DND-41 (cell line): ENCODE data around the gene CLDN14.

ENCODE experiments used
- ATAC-seq: fragments of 200-7000 bp; cut with Tn5 transposase; 3 replicates; pipeline ENCODE4 v1.9.1; 2021; ENCODE audit warnings: low read depth; ENCODE audit not compliant: insufficient read depth
- DNase-seq: peaks from one replicate; pipeline ENCODE4 v3.0.0-alpha.2; 2020
- H2AFZ ChIP-seq: 2 replicates; pipeline ENCODE4 v1.6.0; 2012; ENCODE audit warnings: low read depth, low read length
- H3K27ac ChIP-seq: 2 replicates; pipeline ENCODE4 v1.5.1; 2012; ENCODE audit warnings: low read length, inconsistent platforms
- H3K27me3 ChIP-seq: fragments of 200-600 bp; sonication (generic); 2 replicates; pipeline ENCODE4 v1.6.0; 2012; ENCODE audit warnings: low read length, mild to moderate bottlenecking, inconsistent platforms; ENCODE audit not compliant: insufficient read depth, poor library complexity
- H3K36me3 ChIP-seq: 2 replicates; pipeline ENCODE4 v1.5.1; 2012; ENCODE audit warnings: low read length, inconsistent platforms; ENCODE audit not compliant: insufficient read depth
- H3K4me1 ChIP-seq: 2 replicates; pipeline ENCODE4 v1.5.1; 2012; ENCODE audit warnings: mild to moderate bottlenecking, low read length; ENCODE audit not compliant: insufficient read depth
- H3K4me2 ChIP-seq: 2 replicates; pipeline ENCODE4 v1.6.0; 2012; ENCODE audit warnings: mild to moderate bottlenecking, moderate library complexity, low read length, inconsistent platforms; ENCODE audit not compliant: insufficient read depth
- H3K4me3 ChIP-seq, 2 experiments: fragments of 200-600 bp in 1 of 2; shearing (Covaris generic) in 1 of 2; 2 replicates each; pipeline ENCODE4 v1.5.1; 2012 to 2016; ENCODE audit warnings: inconsistent platforms in 2 of 2, low read length in 2 of 2, mild to moderate bottlenecking in 2 of 2, low read depth in 1 of 2, moderate library complexity in 1 of 2
- H3K79me2 ChIP-seq: 2 replicates; pipeline ENCODE4 v1.6.0; 2012; ENCODE audit warnings: low read length, inconsistent platforms; ENCODE audit not compliant: insufficient read depth
- H3K9ac ChIP-seq: 2 replicates; pipeline ENCODE4 v1.6.0; 2012; ENCODE audit warnings: low read depth, mild to moderate bottlenecking, inconsistent platforms, low read length, moderate library complexity
- H3K9me3 ChIP-seq: 2 replicates; pipeline ENCODE4 v1.5.1; 2012; ENCODE audit warnings: low read length, moderate library complexity, mild to moderate bottlenecking, inconsistent platforms; ENCODE audit not compliant: insufficient read depth, severe bottlenecking
- H4K20me1 ChIP-seq: 2 replicates; pipeline ENCODE4 v1.6.0; 2012; ENCODE audit warnings: low read length; ENCODE audit not compliant: insufficient read depth
- EZH2 ChIP-seq: IDR thresholded peaks from 3 replicates; pipeline ENCODE4 v1.6.1; 2012; ENCODE audit warnings: borderline replicate concordance, low read depth, mild to moderate bottlenecking, moderate library complexity, low read length, inconsistent platforms; ENCODE audit not compliant: severe bottlenecking
- TF ChIP-seq, protein P1 (sequence below): IDR thresholded peaks from 2 replicates; pipeline ENCODE4 v1.5.1; 2012; ENCODE audit warnings: borderline replicate concordance, low read length, moderate library complexity, mild to moderate bottlenecking; ENCODE audit not compliant: poor library complexity, severe bottlenecking; ENCODE audit errors: extremely low read depth

The CLDN14 gene

DNA sequence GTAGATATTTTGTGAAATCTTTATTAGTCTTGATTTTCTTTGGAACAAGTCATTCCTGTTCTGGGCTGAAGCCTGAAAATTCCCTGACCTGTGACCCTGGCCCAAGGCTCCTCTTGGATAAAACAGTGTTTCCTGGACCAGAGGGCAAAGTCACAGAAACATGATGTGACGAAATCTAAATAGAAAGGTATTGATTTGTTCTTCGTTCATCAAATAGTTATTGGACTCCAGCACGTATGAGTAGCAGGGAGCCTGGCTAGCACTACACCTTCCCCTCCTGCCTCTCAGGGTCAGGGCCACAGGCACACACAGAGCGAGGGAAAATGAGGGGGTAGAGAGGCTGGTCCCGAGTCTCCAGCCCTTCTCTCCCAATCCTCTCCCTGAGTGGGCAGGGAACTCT is 1.7 kb upstream of the CLDN14 start:
- H3K27me3 ChIP-seq = no peaks in the 10 kb centered on the region
- TF ChIP-seq, protein P1, sequence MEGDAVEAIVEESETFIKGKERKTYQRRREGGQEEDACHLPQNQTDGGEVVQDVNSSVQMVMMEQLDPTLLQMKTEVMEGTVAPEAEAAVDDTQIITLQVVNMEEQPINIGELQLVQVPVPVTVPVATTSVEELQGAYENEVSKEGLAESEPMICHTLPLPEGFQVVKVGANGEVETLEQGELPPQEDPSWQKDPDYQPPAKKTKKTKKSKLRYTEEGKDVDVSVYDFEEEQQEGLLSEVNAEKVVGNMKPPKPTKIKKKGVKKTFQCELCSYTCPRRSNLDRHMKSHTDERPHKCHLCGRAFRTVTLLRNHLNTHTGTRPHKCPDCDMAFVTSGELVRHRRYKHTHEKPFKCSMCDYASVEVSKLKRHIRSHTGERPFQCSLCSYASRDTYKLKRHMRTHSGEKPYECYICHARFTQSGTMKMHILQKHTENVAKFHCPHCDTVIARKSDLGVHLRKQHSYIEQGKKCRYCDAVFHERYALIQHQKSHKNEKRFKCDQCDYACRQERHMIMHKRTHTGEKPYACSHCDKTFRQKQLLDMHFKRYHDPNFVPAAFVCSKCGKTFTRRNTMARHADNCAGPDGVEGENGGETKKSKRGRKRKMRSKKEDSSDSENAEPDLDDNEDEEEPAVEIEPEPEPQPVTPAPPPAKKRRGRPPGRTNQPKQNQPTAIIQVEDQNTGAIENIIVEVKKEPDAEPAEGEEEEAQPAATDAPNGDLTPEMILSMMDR = no peak
- no peak for TF ChIP-seq EZH2
- H3K4me3 ChIP-seq = no peak overlapping the region
- no peaks in the 10 kb centered on the region for H3K9me3 ChIP-seq
- H2AFZ ChIP-seq = no peak overlapping the region
- H4K20me1 ChIP-seq = no peaks in the 10 kb centered on the region
- no peaks in the 10 kb centered on the region for H3K36me3 ChIP-seq
- H3K9ac ChIP-seq = no peak overlapping the region
- DNase-seq = no peak
- no peaks in the 10 kb centered on the region for H3K79me2 ChIP-seq
- no peaks in the 10 kb centered on the region for H3K4me1 ChIP-seq
- H3K27ac ChIP-seq = no peak overlapping the region
- no peak overlapping the region for H3K4me2 ChIP-seq
- no peak for ATAC-seq

DNA sequence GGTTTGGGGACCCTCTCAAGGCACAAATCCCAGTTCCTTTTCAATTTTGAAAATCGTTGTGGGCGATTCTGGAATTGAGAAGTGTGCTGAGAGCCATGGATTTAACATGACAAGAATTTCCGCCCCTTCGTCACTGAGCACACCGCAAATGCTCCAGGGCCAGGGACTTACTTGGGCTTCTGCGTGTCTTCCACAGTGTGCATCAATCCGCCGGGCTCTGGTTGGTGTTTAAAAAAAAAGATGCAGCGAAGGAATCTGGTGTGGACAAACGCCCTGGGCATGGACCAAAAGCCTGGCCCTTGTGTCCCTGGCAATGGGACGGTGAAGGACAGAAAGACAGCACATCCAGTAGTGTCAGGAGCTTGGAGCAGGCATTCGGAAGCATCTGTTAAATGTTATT is 696 bp upstream of the CLDN14 start:
- Histone ChIP-seq H3K36me3 (no peaks in the 10 kb centered on the region), H3K4me2 (no peak overlapping the region), H2AFZ (no peak overlapping the region), H4K20me1 (no peaks in the 10 kb centered on the region), H3K9ac (no peak overlapping the region), H3K79me2 (no peaks in the 10 kb centered on the region), H3K27ac (no peak overlapping the region), H3K9me3 (no peaks in the 10 kb centered on the region), H3K4me3 (no peak overlapping the region), H3K27me3 (no peaks in the 10 kb centered on the region), H3K4me1 (no peaks in the 10 kb centered on the region)
- ATAC-seq (no peak), DNase-seq (no peak)
- TF ChIP-seq, protein P1 = no peak
- TF ChIP-seq EZH2 = no peak

DNA sequence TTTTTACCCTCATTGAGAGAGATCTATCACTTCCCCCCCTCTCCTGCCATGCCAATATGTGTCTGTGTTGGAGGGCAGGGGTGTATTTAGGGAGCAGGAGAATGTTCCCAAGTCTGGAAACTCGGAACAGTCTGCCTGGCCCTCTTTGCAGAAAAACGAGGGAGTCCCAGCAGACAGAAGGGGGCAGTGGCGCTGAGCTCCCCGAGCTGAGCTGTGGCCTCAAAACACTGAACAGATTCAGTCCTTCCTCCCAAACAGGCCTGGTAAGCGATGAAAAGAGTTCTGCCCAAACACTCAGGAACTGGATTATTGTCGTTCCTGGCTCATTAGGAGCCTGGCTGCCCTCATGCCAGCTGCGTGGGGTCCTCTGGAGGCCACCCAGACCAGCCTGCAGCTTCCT is 981 bp downstream of the CLDN14 start:
- Histone ChIP-seq H3K4me3 (no peak overlapping the region), H2AFZ (no peak overlapping the region), H3K36me3 (no peaks in the 10 kb centered on the region), H3K27ac (no peak overlapping the region), H3K4me1 (no peaks in the 10 kb centered on the region), H3K9me3 (no peaks in the 10 kb centered on the region), H4K20me1 (no peaks in the 10 kb centered on the region), H3K27me3 (no peaks in the 10 kb centered on the region), H3K4me2 (no peak overlapping the region), H3K79me2 (no peaks in the 10 kb centered on the region), H3K9ac (no peak overlapping the region)
- DNase-seq (no peak), ATAC-seq (no peak)
- TF ChIP-seq, protein P1 = peak; percentile 6
- no peak for TF ChIP-seq EZH2

DNA sequence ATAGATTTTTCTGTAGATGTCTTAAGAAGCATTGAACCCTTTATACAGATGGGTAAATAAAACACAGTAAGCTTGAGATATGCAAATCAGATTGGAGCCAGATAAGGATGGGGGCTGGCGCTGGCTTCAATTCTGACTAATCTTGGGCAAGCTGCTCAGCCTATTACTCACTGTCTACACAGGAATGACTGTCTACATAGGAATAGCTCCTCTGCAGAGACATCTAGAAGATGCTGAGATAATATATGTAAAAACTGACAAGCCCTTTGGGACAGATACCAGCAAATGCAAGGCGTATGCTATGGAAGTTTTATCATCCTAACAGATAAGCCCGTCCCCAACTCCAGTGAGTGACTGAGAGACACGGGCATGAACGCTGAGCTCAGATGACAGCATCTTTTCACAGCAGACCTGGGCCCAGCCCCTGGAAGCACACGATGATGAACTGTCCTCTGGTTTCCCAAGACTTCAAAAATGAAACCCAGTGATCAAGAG is 1.7 kb downstream of the CLDN14 start:
- Histone ChIP-seq H3K27ac (no peak overlapping the region), H3K4me1 (no peaks in the 10 kb centered on the region), H3K27me3 (no peaks in the 10 kb centered on the region), H3K9ac (no peak overlapping the region), H3K4me3 (no peak overlapping the region), H3K79me2 (no peaks in the 10 kb centered on the region), H3K4me2 (no peak overlapping the region), H3K36me3 (no peaks in the 10 kb centered on the region), H2AFZ (no peak overlapping the region), H3K9me3 (no peaks in the 10 kb centered on the region), H4K20me1 (no peaks in the 10 kb centered on the region)
- no peak for ATAC-seq
- DNase-seq = no peak
- no peak for TF ChIP-seq EZH2
- TF ChIP-seq, protein P1 = no peak
